ENCODE results near the gene ASCC1. TPM values are rescaled to one million over a fixed set of nuclear protein-coding genes. Genes with fewer than 3 reads are reported as not detected.
A peak's percentile ranks its signal among the peaks of the same experiment; 100 is the strongest.

The ASCC1 gene
- total RNA-seq, 2 experiments from 2014 or later: 50.9 to 52.5 TPM

- Mint-ChIP-seq H3K4me3 (no peak overlapping the region), H3K36me3 (peaks cover 20% of the 10 kb centered on the region), H3K4me1 (ENCODE audit: low read depth) (peaks cover 60% of the 10 kb centered on the region), H3K27ac (peak overlapping the region; percentile 86), H3K27me3 (no peaks in the 10 kb centered on the region), H3K9me3 (no peaks in the 10 kb centered on the region)
- intact Hi-C loops (cut with micrococcal nuclease): no loop called here
- no peak for DNase-seq
- ChIA-PET POLR2A (interaction anchor here (1.0 kb wide), 1 partner anchor 166 kb away, joined by 3 read pairs; no protein-coding TSS in a partner anchor), CTCF (no interaction called here)
Measured at GRCh38 chr10:72094574-72094973, 121.5 kb downstream of the ASCC1 start.

DNA sequence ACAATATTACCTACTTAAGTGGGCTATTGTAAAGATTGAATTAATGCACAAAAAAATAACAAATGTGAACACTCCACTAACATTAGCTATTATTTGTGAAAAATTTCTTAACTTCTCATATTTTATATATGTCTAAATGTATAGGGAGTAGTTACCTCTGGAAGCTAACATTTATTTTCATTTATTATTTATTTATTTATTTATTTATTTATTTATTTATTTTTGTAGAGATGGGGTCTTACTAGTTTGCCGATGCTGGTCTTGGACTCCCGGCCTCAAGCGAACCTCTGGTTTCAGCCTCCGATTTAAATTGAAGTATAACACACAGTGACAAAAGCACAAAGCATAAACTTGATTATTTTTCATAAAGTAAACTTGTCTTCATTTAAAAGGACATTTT, 122.6 kb downstream of the ASCC1 start:
- ChIA-PET POLR2A (interaction anchor here (1.2 kb wide), 1 partner anchor 16 kb away, joined by 5 read pairs; no protein-coding TSS in a partner anchor), CTCF (interaction anchor here (0.6 to 0.9 kb wide), 3 partner anchors 45 to 244 kb away, joined by 3 to 4 read pairs (median 3); no protein-coding TSS in a partner anchor)
- H3K27ac Mint-ChIP-seq: no peak overlapping the region
- intact Hi-C loops (cut with micrococcal nuclease): no loop called here
- H3K36me3 Mint-ChIP-seq: peaks cover 22% of the 10 kb centered on the region
- no peak overlapping the region for H3K4me3 Mint-ChIP-seq
- H3K4me1 Mint-ChIP-seq (ENCODE audit: low read depth): peaks cover 62% of the 10 kb centered on the region
- no peak for DNase-seq
- H3K27me3 Mint-ChIP-seq: no peaks in the 10 kb centered on the region
- no peaks in the 10 kb centered on the region for H3K9me3 Mint-ChIP-seq

GRCh38 chr10:72092987-72093386, 123.1 kb downstream of the ASCC1 start:
- POLR2A ChIA-PET: interaction anchor here (0.6 to 1.2 kb wide), 3 partner anchors 16 to 307 kb away, joined by 4 to 5 read pairs (median 4); no protein-coding TSS in a partner anchor

DNA sequence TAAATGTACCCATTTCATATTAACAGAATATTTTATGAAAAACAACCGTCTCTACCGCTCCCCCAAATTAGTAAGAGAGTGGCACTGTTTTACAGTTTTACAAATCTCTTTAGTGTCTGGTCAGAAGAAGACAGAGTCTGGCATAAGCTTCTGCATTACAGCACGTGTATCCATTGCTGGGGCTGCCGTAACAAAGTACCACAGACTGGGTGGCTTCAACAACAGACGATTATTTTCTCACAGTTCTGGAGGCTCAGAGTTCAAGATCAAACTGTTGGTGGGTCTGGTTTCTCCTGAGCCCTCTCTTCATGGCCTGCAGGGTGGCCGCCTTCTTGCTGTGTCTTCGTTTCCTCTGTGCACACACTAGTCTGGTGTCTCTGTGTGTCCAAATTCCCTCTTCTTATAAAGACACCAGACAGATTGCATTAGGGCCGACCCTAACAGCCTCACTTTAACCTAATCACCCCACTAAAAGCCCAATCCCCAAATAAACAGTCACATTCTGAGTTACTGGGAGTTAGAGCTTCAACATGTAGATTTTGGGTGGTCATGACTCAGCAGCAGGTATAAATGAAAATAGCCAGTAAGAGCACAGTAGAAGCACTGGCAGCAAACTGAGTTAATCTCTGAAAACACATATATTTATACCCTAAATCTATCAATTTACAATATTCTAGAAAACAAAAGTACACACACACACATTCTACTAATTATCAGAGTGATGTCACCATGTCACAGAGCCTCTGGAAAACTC, 123.7 kb downstream of the ASCC1 start:
- Mint-ChIP-seq H3K9me3 (no peaks in the 10 kb centered on the region), H3K27me3 (no peaks in the 10 kb centered on the region), H3K36me3 (peaks cover 26% of the 10 kb centered on the region), H3K27ac (peak overlapping the region; percentile 15), H3K4me1 (ENCODE audit: low read depth) (peaks cover 51% of the 10 kb centered on the region), H3K4me3 (no peak overlapping the region)
- CTCF ChIA-PET: no interaction called here
- POLR2A ChIA-PET: interaction anchor here (0.6 to 1.2 kb wide), 3 partner anchors 17 to 306 kb away, joined by 4 to 5 read pairs (median 4); no protein-coding TSS in a partner anchor
- DNase-seq: no peak
- intact Hi-C loops (cut with micrococcal nuclease): no loop called here

More at GRCh38 chr10:72092987-72093386, 123.1 kb downstream of the ASCC1 start:
- Mint-ChIP-seq H3K27ac (no peak overlapping the region), H3K9me3 (no peaks in the 10 kb centered on the region), H3K27me3 (no peaks in the 10 kb centered on the region), H3K4me3 (no peak overlapping the region), H3K4me1 (ENCODE audit: low read depth) (peaks cover 58% of the 10 kb centered on the region), H3K36me3 (peaks cover 24% of the 10 kb centered on the region)
- DNase-seq: no peak
- intact Hi-C loops (cut with micrococcal nuclease): no loop called here
- CTCF ChIA-PET: no interaction called here

DNA sequence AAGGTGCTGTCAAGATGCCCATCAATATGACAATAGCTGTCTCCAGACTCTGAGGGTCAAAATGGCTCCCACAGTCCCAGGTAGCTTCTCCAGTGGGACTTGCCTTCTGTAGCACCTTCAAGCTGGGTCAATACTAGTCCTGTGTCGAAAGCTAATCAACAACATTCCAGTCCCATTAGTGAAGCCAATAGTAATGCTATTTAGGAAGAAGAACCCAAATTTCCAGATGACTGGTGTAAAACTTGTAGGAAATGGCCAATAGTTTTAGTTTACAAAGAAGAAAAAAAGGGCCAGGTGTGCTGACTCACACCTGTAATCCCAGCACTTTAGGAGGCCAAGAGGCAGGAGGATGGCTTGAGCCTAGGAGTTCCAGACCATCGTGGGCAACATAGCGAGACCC, 125.8 kb downstream of the ASCC1 start:
- Mint-ChIP-seq H3K36me3 (peaks cover 25% of the 10 kb centered on the region), H3K4me3 (peak overlapping the region; percentile 69), H3K9me3 (no peaks in the 10 kb centered on the region), H3K27me3 (no peaks in the 10 kb centered on the region), H3K27ac (peak overlapping the region; percentile 99), H3K4me1 (ENCODE audit: low read depth) (peaks cover 44% of the 10 kb centered on the region)
- CTCF ChIA-PET: interaction anchor here (0.6 to 2.8 kb wide), 6 partner anchors 36 to 251 kb away, joined by 3 to 14 read pairs (median 6); no protein-coding TSS in a partner anchor
- intact Hi-C loops (cut with micrococcal nuclease): no loop called here
- POLR2A ChIA-PET: interaction anchor here (1.0 to 2.7 kb wide), 4 partner anchors 35 to 242 kb away, joined by 3 to 10 read pairs (median 5); partner anchors contain the start of genes ANAPC16, ASCC1 and DDIT4
- DNase-seq: no peak

- Mint-ChIP-seq H3K4me3 (peak overlapping the region; percentile 69), H3K36me3 (peaks cover 30% of the 10 kb centered on the region), H3K27me3 (no peaks in the 10 kb centered on the region), H3K9me3 (no peaks in the 10 kb centered on the region), H3K4me1 (ENCODE audit: low read depth) (peaks cover 47% of the 10 kb centered on the region), H3K27ac (peak overlapping the region; percentile 99)
- intact Hi-C loops (cut with micrococcal nuclease): loop anchor here (2.0 to 5.0 kb wide), 5 partner anchors 17 to 363 kb away; no protein-coding TSS in a partner anchor
- CTCF ChIA-PET: interaction anchor here (0.6 to 2.8 kb wide), 10 partner anchors 19 to 252 kb away, joined by 3 to 14 read pairs (median 5); partner anchors contain the start of gene ANAPC16
- POLR2A ChIA-PET: interaction anchor here (0.8 to 3.0 kb wide), 11 partner anchors 9 to 242 kb away, joined by 3 to 16 read pairs (median 4); partner anchors contain the start of genes ANAPC16, ASCC1 and DDIT4
- DNase-seq: peak; percentile 48
Measured at GRCh38 chr10:72089618-72090017, 126.5 kb downstream of the ASCC1 start.

DNA sequence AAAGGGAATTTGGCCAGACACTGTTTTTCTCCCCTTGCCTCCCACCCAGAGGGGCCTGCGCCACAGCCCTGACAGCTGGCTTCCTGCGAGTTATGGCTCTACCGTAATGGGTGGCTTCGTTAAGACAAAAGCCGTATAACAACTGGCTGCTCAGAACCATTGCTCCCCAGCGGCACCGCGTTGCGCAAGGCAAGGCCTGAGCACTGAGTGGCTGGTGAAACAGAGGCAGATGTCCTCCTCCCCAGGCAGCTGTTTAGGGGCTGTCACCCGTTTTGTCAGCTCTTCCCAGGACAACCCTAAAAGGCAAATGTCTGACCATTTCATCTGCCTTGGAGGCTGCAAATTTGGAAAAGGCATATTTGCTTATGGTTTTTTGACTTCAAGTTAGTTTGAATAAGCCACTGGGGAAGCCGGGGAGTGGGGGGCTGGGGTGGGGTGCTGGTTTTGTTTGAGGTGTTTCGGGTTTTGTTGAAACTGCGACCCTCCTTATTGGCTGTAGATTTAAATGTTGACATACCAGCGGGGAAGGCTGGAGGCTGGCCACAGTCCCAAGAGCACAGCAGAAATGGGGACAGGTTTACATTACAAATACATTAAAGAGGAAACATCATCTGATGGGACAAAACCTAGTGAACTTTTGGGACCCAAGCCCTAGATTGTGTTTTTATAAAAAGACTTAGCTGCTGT, 127.0 kb downstream of the ASCC1 start:
- peak; percentile 76 for DNase-seq
- no peaks in the 10 kb centered on the region for H3K9me3 Mint-ChIP-seq
- H3K27me3 Mint-ChIP-seq: no peaks in the 10 kb centered on the region
- H3K36me3 Mint-ChIP-seq: peaks cover 31% of the 10 kb centered on the region
- ChIA-PET CTCF (interaction anchor here (1.3 to 2.8 kb wide), 7 partner anchors 19 to 186 kb away, joined by 3 to 14 read pairs (median 4); partner anchors contain the start of genes ANAPC16 and ASCC1), POLR2A (interaction anchor here (0.6 to 3.0 kb wide), 17 partner anchors 10 to 321 kb away, joined by 3 to 16 read pairs (median 4); partner anchors contain the start of genes ANAPC16, ASCC1 and DDIT4)
- peak overlapping the region; percentile 100 for H3K4me3 Mint-ChIP-seq
- peaks cover 46% of the 10 kb centered on the region for H3K4me1 Mint-ChIP-seq (ENCODE audit: low read depth)
- intact Hi-C loops (cut with micrococcal nuclease): loop anchor here (1.0 to 5.0 kb wide), 8 partner anchors 7 to 362 kb away; partner anchors contain the start of genes ANAPC16, ASCC1 and PSAP
- peak overlapping the region; percentile 99 for H3K27ac Mint-ChIP-seq

DNA sequence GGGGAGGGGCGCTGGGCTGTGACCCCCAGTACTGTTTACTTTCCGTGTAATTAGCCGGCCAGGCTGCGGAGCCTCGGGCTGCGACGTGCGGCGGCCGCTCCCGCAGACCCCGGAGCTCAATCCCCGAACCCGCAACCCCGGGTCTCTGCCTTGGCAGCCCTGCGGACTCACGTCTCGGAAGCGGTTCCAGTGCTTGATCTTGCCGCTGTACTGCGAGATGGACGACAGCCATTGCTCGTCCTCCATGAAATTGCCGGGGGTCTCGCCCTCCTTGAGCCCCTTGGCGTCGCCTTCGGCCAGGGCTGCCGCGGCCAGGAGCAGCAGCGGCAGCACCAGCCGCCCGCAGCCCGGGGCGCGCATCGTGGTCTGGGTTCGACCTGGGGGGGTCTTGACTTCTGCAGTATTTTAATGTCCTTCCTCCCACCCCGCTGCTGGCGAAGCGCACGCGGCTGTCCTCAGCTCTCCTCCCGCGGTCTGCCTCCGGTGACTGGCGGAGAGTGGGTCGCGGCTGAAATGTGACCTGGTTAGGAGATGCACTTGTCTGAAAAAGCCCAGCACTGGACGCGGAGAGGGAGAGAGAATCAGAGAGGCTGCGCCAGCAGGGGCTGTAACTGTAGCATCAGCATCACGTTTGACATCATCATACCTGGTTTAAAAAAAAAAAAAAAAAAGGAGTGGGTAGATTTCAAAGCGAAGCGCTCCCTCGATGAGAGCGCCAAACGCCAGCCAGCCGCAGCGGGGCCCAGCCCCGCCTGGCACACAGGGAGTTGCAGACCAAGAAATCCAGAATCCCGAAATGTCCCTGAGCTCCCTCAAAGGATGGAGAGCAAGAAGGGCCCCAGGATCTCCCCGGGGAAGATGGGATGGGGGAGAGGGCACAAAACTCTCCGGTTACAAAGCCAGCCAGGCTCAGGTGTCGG, 127.8 kb downstream of the ASCC1 start, which contains the start of gene SPOCK2:
SPOCK2 (minus strand) TSS at position 583 of the 920 bp plus-strand sequence; CDS start at position 360, 223 bp downstream.
- Mint-ChIP-seq H3K4me1 (ENCODE audit: low read depth) (peaks cover 50% of the 10 kb centered on the region), H3K27me3 (no peaks in the 10 kb centered on the region), H3K27ac (peak within 1 kb of the TSS; percentile 99), H3K9me3 (no peaks in the 10 kb centered on the region), H3K4me3 (peak within 1 kb of the TSS; percentile 100), H3K36me3 (peaks cover 39% of the 10 kb centered on the region)
- intact Hi-C loops (cut with micrococcal nuclease): loop anchor here (1.0 to 5.0 kb wide), 8 partner anchors 8 to 361 kb away; partner anchors contain the start of genes ANAPC16, ASCC1 and PSAP
- peak; percentile 83 for DNase-seq
- ChIA-PET POLR2A (interaction anchor here (0.6 to 3.0 kb wide), 18 partner anchors 8 to 320 kb away, joined by 3 to 16 read pairs (median 4); partner anchors contain the start of genes ANAPC16, ASCC1 and DDIT4), CTCF (interaction anchor here (1.2 to 2.8 kb wide), 7 partner anchors 20 to 249 kb away, joined by 3 to 14 read pairs (median 6); partner anchors contain the start of gene ASCC1)

- intact Hi-C loops (cut with micrococcal nuclease): loop anchor here (5.0 kb wide), 1 partner anchor 35 kb away; no protein-coding TSS in a partner anchor
- Mint-ChIP-seq H3K36me3 (peaks cover 39% of the 10 kb centered on the region), H3K4me3 (peak overlapping the region; percentile 91), H3K9me3 (no peaks in the 10 kb centered on the region), H3K4me1 (ENCODE audit: low read depth) (peaks cover 52% of the 10 kb centered on the region), H3K27ac (peak overlapping the region; percentile 92), H3K27me3 (no peaks in the 10 kb centered on the region)
- peak; percentile 64 for DNase-seq
- CTCF ChIA-PET: interaction anchor here (0.7 to 2.8 kb wide), 6 partner anchors 21 to 250 kb away, joined by 3 to 11 read pairs (median 4); partner anchors contain the start of gene ASCC1
- POLR2A ChIA-PET: interaction anchor here (1.0 to 3.0 kb wide), 10 partner anchors 9 to 247 kb away, joined by 3 to 16 read pairs (median 4); partner anchors contain the start of genes ANAPC16, ASCC1 and DDIT4
Measured at GRCh38 chr10:72087392-72087968, 128.6 kb downstream of the ASCC1 start.
